IMR-90 (cell line): Measurements from ENCODE around the gene FSIP1. TPM values are rescaled to one million over a fixed set of nuclear protein-coding genes. Genes with fewer than 3 reads are reported as not detected.

Source experiments
- ATAC-seq: fragments of 200-7000 bp; cut with Tn5 transposase; 2 replicates; pipeline ENCODE4 v1.9.1; 2020; ENCODE audit warnings: low read depth, mild to moderate bottlenecking, moderate library complexity
- BruUV-seq: library from RNA; stranded (reverse); fragments of 400-500 nt; replicated peaks from 2 replicates; lab custom pipeline; 2021; lab: Mats Ljungman, UMichigan
- CTCF ChIA-PET: fragments of 300-600 bp; formaldehyde crosslinking; extraction: SDS; loops from one replicate; lab custom pipeline; 2021; ENCODE audit warnings: antibody characterized with exemption; lab: Yijun Ruan, JAX
- POLR2A ChIA-PET: fragments of 300-600 bp; sonication (Branson Sonifier 250); formaldehyde crosslinking; loops from one replicate; lab custom pipeline; 2022; ENCODE audit warnings: antibody characterized with exemption; ENCODE audit not compliant: unreplicated experiment; lab: Charles Lee
- DNase-seq: peaks from one replicate; pipeline ENCODE4 v3.0.0; 2013
- H2AFZ ChIP-seq: replicated peaks from 2 replicates; pipeline ENCODE3; 2013; ENCODE audit warnings: low read length, mild to moderate bottlenecking; ENCODE audit not compliant: poor library complexity
- H2AK5ac ChIP-seq: 2 replicates; pipeline ENCODE4 v1.6.1; 2013; ENCODE audit warnings: low read depth, low read length, inconsistent platforms
- H2AK9ac ChIP-seq: replicated peaks from 2 replicates; pipeline ENCODE3; 2013; ENCODE audit warnings: mild to moderate bottlenecking, low read depth, low read length, moderate library complexity; ENCODE audit not compliant: poor library complexity
- H2BK120ac ChIP-seq: 2 replicates; pipeline ENCODE4 v1.6.1; 2013; ENCODE audit warnings: low read depth, low read length, inconsistent platforms
- H2BK15ac ChIP-seq: 3 replicates; pipeline ENCODE4 v1.6.1; 2013; ENCODE audit warnings: low read depth, low read length, inconsistent platforms
- H2BK20ac ChIP-seq: 2 replicates; pipeline ENCODE4 v1.6.1; 2013; ENCODE audit warnings: low read depth, mild to moderate bottlenecking, inconsistent platforms, low read length, moderate library complexity
- H2BK5ac ChIP-seq: 2 replicates; pipeline ENCODE4 v1.6.1; 2013; ENCODE audit warnings: mild to moderate bottlenecking, low read depth, low read length, inconsistent platforms; ENCODE audit not compliant: poor library complexity, severe bottlenecking
- H3K14ac ChIP-seq: replicated peaks from 2 replicates; pipeline ENCODE4 v1.6.1; 2013; ENCODE audit warnings: low read depth, low read length, inconsistent platforms
- H3K18ac ChIP-seq: 2 replicates; pipeline ENCODE4 v1.6.1; 2013; ENCODE audit warnings: low read depth, low read length, control low read depth
- H3K23ac ChIP-seq: 2 replicates; pipeline ENCODE4 v1.6.1; 2013; ENCODE audit warnings: low read depth, low read length, inconsistent platforms
- H3K27ac ChIP-seq: 2 replicates; pipeline ENCODE4 v1.5.1; 2013; ENCODE audit warnings: mild to moderate bottlenecking, control low read depth, low read length; ENCODE audit not compliant: insufficient read depth
- H3K27me3 ChIP-seq: 2 replicates; pipeline ENCODE4 v1.6.1; 2013; ENCODE audit warnings: low read length; ENCODE audit not compliant: control insufficient read depth, insufficient read depth
- H3K36me3 ChIP-seq: 2 replicates; pipeline ENCODE4 v1.6.1; 2013; ENCODE audit warnings: low read length, mixed read lengths; ENCODE audit not compliant: control insufficient read depth, insufficient read depth
- H3K4ac ChIP-seq: 2 replicates; pipeline ENCODE4 v1.6.1; 2013; ENCODE audit warnings: low read depth, low read length, inconsistent platforms
- H3K4me1 ChIP-seq: 2 replicates; pipeline ENCODE4 v1.6.1; 2013; ENCODE audit warnings: low read length, mixed read lengths; ENCODE audit not compliant: control insufficient read depth, insufficient read depth
- H3K4me2 ChIP-seq: 2 replicates; pipeline ENCODE4 v1.6.1; 2013; ENCODE audit warnings: low read depth, mild to moderate bottlenecking, control low read depth, low read length, moderate library complexity
- H3K4me3 ChIP-seq: 2 replicates; pipeline ENCODE4 v1.5.1; 2013; ENCODE audit warnings: low read depth, mild to moderate bottlenecking, control low read depth, low read length, moderate library complexity; ENCODE audit not compliant: insufficient read depth
- H3K56ac ChIP-seq: 2 replicates; pipeline ENCODE4 v1.6.1; 2013; ENCODE audit warnings: low read length, inconsistent platforms; ENCODE audit not compliant: insufficient read depth; ENCODE audit errors: extremely low read depth
- H3K79me1 ChIP-seq, 2 experiments: 2 replicates each; pipeline ENCODE4 v1.6.1; 2013; ENCODE audit warnings: low read length in 2 of 2, inconsistent platforms in 1 of 2, low read depth in 1 of 2
- H3K9ac ChIP-seq: 2 replicates; pipeline ENCODE4 v1.6.1; 2013; ENCODE audit warnings: low read depth, low read length, control low read depth
- H3K9me1 ChIP-seq: 2 replicates; pipeline ENCODE4 v1.6.1; 2013; ENCODE audit warnings: low read length, inconsistent platforms; ENCODE audit not compliant: insufficient read depth
- H3K9me3 ChIP-seq: 2 replicates; pipeline ENCODE4 v1.6.1; 2013; ENCODE audit warnings: low read length; ENCODE audit not compliant: control insufficient read depth, insufficient read depth
- H4K20me1 ChIP-seq: 2 replicates; pipeline ENCODE4 v1.6.1; 2013; ENCODE audit warnings: low read length, inconsistent platforms; ENCODE audit not compliant: insufficient read depth
- H4K5ac ChIP-seq: 2 replicates; pipeline ENCODE4 v1.6.1; 2013; ENCODE audit warnings: mild to moderate bottlenecking, low read depth, low read length, control low read depth
- H4K8ac ChIP-seq, 2 experiments: 2 replicates each; pipeline ENCODE4 v1.6.1; 2013; ENCODE audit warnings: low read depth in 2 of 2, low read length in 2 of 2, control low read depth in 1 of 2, inconsistent platforms in 1 of 2
- H4K91ac ChIP-seq: 2 replicates; pipeline ENCODE4 v1.6.1; 2013; ENCODE audit warnings: low read depth, low read length, inconsistent platforms; ENCODE audit not compliant: insufficient read depth
- BHLHE40 ChIP-seq: fragments of 150-350 bp; IDR thresholded peaks from 2 replicates; pipeline ENCODE4 v1.6.1; 2016; ENCODE audit warnings: mild to moderate bottlenecking, low read depth, low read length
- ELK1 ChIP-seq: fragments of 150-350 bp; IDR thresholded peaks from 2 replicates; pipeline ENCODE4 v1.6.1; 2016; ENCODE audit warnings: low read depth, mild to moderate bottlenecking, low read length, moderate library complexity, borderline replicate concordance
- POLR2A ChIP-seq: IDR thresholded peaks from 2 replicates; pipeline ENCODE4 v1.6.1; 2012; ENCODE audit warnings: mild to moderate bottlenecking, low read depth, low read length
- USF2 ChIP-seq: fragments of 150-350 bp; IDR thresholded peaks from 2 replicates; pipeline ENCODE4 v1.6.1; 2017; ENCODE audit warnings: mild to moderate bottlenecking, antibody characterized with exemption, low read length, low read depth
- WGBS, 2 experiments: methylation state at CpG; one replicate each; pipeline versions ENCODE4 v1.1.5 to v1.1.7; 2013; ENCODE audit warnings: missing lambda C conversion rate in 2 of 2; ENCODE audit not compliant: insufficient read length in 1 of 2; ENCODE audit errors: extremely low coverage in 2 of 2; 5-methylcytosine and 5-hydroxymethylcytosine counted together
- dilution Hi-C: fragments of 300-500 bp; cut with HindIII; formaldehyde crosslinking; loops from one replicate; pipeline ENCODE4 v1.14.3; 2018; ENCODE audit warnings: low sequenced_read_pairs; ENCODE audit not compliant: unreplicated experiment
- in situ Hi-C: fragments of 300-500 bp; cut with MboI; formaldehyde crosslinking; loops from 3 replicates; pipeline ENCODE4 v1.14.3; 2019; ENCODE audit warnings: low sequenced_read_pairs, inconsistent platforms, mixed read lengths
- intact Hi-C: fragments of 100-400 bp; cut with micrococcal nuclease; formaldehyde crosslinking; loops from 2 replicates; pipeline ENCODE4 v1.10.0; 2022
- polyA plus RNA-seq, 3 experiments: library from polyadenylated mRNA; depleted of rRNA; stranded (reverse); fragments of >200 nt; gene quantifications; 2 replicates each; pipeline ENCODE4 v1.2.3, GENCODE V29; 2012; ENCODE audit warnings: low replicate concordance in 1 of 3
- total RNA-seq: library from RNA; depleted of rRNA; stranded (reverse); fragments of >200 nt; gene quantifications from 2 replicates; pipeline ENCODE4 v1.2.3, GENCODE V29; 2012

FSIP1 gene
- total and polyA plus RNA-seq, 2 of the 4 experiments (the other 2 are of a cell fraction): 0.10 to 0.18 TPM

GRCh38 chr15:39594446-39595337, 187.9 kb downstream of the FSIP1 start:
- Histone ChIP-seq H3K9me3 (no peaks in the 10 kb centered on the region), H3K56ac (no peak overlapping the region), H3K9ac (no peak overlapping the region), H3K4me2 (no peak overlapping the region), H3K27me3 (no peaks in the 10 kb centered on the region), H3K4ac (no peak overlapping the region), H4K91ac (no peak overlapping the region), H4K8ac (no peak overlapping the region), H2AK9ac (no peak overlapping the region), H3K23ac (no peak overlapping the region), H3K4me1 (peaks cover 2% of the 10 kb centered on the region; the same call in 1 of the 2 replicates), H3K9me1 (peaks cover 12% of the 10 kb centered on the region), H3K4me3 (no peak overlapping the region), H2AK5ac (no peak overlapping the region), H3K14ac (no peak overlapping the region; the same call in 1 of the 2 replicates), H2BK15ac (no peak overlapping the region), H4K20me1 (peaks cover 93% of the 10 kb centered on the region), H3K36me3 (peaks cover 49% of the 10 kb centered on the region), H3K79me1 (peaks cover 0 to 42% of the 10 kb centered on the region in 2 experiments; a peak in 2 of 4 replicates), H2BK5ac (peak overlapping the region; percentile 33), H2BK120ac (no peak overlapping the region), H2BK20ac (no peak overlapping the region), H3K27ac (no peak overlapping the region), H4K5ac (no peak overlapping the region), H2AFZ (no peak overlapping the region), H3K18ac (no peak overlapping the region)
- ChIA-PET POLR2A (no interaction called here), CTCF (no interaction called here)
- in situ Hi-C loops (no loop called here), dilution Hi-C loops (no loop called here), intact Hi-C loops (no loop called here)
- no TSS peak for BruUV-seq
- TF ChIP-seq USF2 (no peak), ELK1 (no peak), BHLHE40 (0 out of 2 replicates have a peak, but pooled peaks have one; percentile 6), POLR2A (peak; percentile 8; the same call in 1 of the 2 replicates)
- WGBS, 2 experiments: no CpG with 5 or more reads among the region's 5 CpGs
- DNase-seq (peak; percentile 57), ATAC-seq (no peak)
